Colon (tissue), 2 donors: Measurements from ENCODE around the gene ITPRIPL2.

Source experiments
- FAIRE-seq: peaks from 2 replicates; lab custom pipeline; 2012; peaks lifted over from hg19 to GRCh38; lab: Jason Lieb, UNC
- donor health status: control.
- donor health status: control.

ITPRIPL2 gene

DNA sequence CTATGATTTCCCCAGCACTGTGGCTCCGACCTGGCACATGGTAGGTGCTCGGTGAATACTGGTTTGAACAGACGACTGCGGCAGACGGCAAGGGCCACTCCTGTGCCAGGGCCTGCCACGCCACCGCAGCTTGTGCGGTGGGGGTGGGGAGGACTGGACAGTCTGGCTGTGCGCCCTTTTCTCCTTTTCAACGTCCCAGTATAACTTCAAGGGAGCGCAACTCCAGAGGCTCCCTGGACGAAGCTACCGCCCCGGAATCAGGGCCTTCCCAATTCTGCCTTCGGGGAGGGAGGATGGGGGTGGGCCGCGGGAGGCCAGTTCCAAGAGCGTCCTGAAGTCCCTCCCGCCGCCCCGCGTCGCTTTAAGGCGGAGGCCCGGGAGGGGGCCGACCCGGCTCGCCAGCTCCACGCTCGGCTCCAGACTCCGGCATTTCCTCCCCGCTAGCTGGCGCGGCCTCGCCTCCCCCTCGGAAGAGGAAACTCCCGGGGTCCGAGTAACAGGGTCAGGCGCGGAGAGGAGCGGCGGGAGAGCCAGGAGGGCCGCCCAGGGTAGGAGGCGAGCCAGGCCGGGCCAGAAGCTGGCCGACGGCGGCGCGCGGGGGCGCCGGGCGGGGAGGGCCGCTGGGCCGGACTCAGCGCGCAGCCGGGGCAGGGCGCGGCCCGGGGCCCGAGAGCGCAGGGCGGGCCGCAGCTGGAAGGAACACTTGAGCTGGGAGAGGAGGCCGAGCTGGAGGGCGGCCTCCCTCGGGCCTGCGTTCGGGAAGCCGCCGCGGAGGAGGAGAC is at the start of gene ITPRIPL2:
ITPRIPL2 (plus strand) TSS at position 388 of the 782 bp plus-strand sequence. CDS start 498 bp downstream, outside the sequence.
- no peak for FAIRE-seq

DNA sequence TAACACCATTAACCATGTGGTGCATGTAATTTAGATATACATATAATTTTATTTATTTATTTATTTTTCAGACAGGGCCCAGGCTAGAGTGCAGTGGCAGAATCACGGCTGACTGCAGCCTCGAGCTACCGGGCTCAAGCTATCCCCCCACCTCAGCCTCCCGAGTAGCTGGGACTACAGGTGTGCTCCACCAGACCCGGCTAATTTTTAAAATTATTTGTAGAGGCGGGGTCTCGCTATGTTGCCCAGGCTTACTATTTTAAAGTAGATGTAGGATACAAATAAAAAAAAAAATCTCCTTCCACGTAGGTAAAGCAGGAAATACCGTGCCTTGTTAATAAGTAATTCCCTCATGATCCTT is 46.8 kb upstream of the ITPRIPL2 start:
- FAIRE-seq: no peak

DNA sequence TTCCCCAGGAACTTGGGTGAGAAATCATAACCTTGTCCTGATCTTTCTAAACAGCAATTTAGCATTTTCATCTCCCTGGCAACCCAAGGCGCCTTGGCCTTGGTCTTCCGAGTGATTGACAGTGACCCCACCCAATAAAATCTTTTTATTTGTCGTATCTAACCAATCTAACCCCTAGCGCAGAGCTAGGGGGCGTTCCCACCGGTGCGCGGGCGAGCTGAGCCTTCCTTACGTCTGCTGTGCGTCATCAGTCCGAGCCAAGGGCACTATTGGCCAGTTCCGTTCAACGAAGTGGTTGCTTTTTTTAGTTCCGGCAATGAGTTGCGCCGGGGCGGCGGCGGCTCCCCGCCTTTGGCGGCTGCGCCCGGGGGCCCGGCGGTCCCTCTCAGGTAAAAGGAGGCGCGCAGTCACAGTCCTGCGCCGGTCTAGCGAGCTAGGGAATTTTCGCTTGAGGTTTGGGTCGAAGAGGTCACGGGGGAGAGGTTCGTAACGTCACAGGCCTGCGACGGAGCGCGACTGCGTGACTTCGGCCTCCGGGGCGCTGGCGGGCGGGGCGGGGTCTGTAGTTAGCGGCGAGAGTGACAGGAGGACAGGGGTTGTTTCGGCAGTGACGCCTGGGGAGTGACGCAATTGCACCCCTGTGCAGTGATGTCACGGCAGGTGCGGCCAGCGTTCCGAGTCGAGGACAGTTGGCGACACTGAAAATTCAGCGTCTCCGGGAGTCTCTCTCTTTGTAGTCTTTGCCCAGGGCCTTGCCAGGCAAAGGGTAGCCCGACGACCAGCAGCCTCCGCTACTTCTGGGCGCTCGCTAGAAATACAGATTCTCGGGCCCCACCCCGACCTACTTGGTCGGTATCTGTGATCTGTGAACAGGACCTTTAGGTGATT is 46.2 kb upstream of the ITPRIPL2 start, which contains the start of gene COQ7:
COQ7 (plus strand) TSS at position 266 of the 888 bp plus-strand sequence; CDS start at position 317, 51 bp downstream.
- FAIRE-seq: peak; percentile 89

DNA sequence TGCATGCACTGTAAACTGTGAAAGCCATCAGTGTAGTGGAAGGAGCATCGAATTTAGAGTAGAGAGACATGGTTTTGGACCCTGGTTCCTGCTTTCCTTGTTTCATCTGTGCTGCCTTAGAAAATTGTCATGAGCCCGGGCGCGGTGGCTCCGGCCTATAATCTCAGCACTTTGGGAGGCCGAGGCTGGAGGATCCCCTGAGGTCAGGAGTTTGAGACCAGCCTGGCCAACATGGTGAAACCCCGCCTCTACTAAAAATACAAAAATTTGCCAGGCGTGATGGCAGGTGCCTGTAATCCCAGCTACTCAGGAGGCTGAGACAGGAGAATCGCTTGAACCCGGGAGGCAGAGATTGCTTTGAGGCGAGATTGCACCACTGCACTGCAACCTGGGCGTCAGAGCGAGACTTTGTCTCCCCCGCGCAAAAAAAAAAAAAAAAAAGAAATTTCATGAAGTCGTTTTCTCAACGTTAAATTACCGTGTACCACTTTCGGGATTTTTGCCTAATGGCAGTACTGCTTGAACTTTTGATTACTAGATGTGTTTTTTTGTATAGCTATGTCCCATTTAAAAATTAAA is 45.4 kb upstream of the ITPRIPL2 start:
- FAIRE-seq: no peak

DNA sequence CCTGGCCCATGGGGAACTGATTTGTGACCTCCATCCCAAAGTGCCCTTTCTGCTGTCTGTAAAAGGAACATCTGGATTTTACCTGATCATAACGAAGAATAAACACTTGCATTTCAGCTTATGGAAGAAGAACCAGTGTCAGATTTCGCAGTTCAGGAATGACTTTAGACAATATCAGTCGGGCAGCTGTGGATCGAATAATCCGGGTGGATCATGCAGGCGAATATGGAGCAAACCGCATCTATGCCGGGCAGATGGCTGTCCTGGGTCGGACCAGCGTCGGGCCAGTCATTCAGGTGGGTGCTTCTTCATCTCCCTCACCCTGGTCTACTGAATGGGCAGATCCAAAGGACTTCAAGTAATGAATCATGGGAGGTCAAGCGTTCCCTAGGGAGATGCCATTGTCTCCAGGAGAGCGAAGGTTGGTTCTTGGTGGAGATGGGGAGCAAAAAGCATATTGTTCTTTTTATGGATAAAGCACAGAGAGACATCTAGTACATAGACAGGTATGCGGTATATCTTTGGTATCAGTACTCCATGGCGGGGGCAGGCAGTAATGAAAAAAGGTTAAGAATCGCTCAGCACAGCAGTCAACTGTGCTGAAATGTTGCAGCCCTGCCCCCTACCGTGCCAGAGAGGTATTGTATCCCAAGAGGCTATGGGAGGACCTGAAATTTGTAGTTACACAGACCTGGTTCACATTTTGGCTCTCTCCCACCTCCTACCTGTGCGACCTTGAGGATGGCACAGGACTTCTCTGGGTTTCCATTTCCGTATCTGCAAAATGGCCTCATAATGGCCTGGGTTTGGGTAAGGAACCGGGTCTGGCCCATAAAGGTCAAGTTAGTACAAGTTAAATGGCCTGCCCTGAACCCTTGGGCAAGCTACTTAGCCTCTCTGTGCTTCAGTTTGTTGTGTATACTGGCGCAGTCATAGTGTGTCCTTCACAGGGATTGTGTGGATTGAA is 41.7 kb upstream of the ITPRIPL2 start:
- no peak for FAIRE-seq

DNA sequence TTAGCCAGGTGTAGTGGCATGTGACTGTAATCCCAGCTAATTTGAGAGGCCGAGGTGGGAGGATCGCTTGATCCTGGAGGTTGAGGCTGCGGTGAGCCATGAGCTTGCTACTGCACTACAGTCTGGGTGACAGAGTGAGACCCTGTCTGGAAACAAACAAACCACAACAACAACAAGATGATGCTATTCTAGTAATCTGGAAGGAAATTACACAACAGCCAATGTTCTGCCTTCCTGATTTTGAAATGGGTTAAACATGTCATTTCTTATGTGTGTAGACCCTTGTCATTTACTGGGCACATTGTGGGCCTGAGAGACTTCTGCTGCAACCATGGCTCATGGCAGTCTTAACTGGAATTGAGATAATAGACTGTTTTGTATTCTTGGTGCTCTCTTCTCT is 40.4 kb upstream of the ITPRIPL2 start:
- FAIRE-seq: no peak

DNA sequence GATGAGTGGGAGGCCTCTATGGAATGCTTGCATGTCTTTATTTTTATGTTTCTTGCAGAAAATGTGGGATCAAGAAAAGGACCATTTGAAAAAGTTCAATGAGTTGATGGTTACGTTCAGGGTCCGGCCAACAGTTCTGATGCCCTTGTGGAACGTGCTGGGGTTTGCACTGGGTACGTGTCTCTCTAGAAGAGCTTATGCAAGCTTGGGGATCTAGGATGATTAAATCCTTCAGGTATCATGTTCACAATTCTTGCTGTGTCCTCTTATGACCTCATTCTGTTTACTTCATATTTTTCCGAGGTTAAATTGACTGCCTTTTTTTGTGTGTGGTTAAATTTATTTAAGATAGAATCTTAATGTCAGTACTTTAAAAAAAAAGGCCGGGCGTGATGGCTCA is 39.9 kb upstream of the ITPRIPL2 start:
- FAIRE-seq: no peak

DNA sequence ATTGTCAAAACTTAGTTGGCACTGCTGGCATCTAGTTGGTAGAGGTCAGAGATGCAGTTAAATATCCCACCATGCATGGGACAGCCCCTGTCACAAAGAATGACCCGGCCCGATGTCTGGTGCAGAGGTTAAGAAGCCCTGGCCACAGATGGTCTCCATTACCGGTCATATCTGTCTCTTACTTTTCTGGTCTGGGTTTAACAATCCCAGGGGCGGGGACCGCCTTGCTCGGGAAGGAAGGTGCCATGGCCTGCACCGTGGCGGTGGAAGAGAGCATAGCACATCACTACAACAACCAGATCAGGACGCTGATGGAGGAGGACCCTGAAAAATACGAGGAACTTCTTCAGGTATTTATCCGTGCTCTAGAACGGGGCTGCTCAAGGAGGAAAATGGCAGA is 38.3 kb upstream of the ITPRIPL2 start:
- no peak for FAIRE-seq

DNA sequence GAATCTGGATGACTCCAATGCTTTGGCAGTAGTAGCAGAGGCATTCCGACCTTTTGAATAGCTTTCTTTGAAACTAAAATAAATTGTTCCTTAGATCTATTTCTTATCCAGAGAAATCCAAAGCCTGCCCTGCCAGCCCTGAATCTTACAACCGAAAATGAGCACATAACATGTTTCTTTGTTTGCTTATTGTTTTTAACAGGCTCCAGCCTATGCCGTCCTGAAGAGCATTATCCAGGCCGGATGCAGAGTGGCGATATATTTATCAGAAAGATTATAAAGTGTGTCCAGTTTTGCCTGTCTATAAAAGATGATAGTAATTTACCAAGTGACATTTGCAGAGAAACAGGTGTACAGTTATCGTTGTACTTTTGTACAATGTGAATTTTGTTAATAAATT is 35.9 kb upstream of the ITPRIPL2 start:
- no peak for FAIRE-seq

DNA sequence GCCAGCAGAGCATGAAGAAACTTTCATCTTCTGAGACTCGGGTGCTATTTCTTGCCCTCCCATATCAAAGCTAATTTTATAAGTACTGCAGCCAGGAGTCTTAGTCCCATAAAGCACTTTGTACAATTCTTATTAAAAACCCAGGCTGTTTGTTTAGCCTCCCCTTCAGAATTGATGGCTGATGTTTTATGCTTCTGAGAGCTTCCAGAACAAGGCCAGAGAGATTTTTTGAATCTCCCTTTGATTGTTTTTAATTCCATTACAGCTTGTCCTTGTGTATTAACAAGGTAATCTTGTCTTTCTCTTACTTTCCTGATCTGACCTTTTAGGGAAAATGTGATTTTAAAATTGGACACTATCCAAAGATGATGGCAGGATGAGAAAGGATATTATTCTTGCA is 30.1 kb upstream of the ITPRIPL2 start:
- FAIRE-seq: no peak

DNA sequence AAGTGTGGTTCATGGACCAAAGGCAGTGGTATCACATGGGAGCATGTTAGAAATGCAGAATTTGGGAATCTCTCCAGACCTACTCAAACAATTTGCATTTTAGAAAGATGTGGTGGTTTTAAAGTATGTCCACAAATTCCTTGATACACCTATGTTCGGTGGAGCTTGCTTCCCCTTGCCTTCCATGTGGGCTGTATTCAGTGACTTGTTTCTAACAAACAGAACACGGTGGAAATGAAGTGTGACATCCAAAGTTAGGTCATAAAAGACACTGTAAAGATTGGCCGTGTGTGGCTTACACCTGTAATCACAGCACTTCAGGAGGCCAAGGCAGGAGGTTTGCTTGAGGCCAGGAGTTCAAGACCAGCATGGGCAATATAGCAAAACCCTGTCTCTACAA is 29.6 kb upstream of the ITPRIPL2 start:
- FAIRE-seq: no peak

DNA sequence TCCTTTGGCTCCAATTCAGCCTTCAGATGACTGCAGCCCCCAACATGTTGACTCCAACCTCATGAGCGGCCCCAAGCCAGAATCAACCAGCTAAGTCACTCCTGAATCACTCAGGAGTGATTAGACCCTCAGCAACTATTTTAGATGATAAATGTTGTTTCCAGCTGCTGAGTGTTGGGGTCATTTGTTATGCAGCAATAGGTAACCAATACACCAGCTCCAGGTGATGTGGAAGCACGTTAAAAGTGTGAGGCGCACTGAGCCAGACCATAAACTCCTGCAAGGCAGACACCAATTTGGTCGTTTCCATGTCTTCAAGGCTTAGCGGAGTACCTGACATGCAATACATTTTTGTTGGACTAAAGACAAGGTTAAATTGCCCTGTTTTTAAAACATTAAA is 28.9 kb upstream of the ITPRIPL2 start:
- FAIRE-seq: no peak

DNA sequence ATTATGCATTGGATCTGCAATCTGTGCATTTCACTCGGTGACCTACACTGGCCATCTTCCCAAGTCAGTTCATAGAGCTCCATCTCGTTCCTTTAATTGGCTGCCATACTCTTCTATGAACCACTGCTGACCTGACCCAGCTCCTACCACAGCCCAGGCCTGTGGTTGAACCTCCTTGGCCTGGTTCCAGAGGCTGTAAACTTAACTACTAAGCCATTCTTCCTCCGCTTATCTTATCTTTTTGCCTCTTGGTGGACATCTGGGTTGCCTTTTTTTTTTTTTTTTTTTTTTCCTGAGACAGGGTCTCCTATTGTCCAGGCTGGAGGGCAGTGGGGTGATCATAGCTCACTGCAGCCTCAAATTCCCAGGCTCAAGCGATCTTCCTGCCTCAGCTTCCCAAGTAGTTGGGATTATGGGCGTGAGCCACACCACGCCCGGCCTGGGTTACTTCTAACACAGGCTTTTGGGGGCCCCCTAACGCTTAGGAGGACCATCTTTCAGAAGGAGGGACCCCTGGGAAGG is 28.0 kb upstream of the ITPRIPL2 start:
- FAIRE-seq: no peak

DNA sequence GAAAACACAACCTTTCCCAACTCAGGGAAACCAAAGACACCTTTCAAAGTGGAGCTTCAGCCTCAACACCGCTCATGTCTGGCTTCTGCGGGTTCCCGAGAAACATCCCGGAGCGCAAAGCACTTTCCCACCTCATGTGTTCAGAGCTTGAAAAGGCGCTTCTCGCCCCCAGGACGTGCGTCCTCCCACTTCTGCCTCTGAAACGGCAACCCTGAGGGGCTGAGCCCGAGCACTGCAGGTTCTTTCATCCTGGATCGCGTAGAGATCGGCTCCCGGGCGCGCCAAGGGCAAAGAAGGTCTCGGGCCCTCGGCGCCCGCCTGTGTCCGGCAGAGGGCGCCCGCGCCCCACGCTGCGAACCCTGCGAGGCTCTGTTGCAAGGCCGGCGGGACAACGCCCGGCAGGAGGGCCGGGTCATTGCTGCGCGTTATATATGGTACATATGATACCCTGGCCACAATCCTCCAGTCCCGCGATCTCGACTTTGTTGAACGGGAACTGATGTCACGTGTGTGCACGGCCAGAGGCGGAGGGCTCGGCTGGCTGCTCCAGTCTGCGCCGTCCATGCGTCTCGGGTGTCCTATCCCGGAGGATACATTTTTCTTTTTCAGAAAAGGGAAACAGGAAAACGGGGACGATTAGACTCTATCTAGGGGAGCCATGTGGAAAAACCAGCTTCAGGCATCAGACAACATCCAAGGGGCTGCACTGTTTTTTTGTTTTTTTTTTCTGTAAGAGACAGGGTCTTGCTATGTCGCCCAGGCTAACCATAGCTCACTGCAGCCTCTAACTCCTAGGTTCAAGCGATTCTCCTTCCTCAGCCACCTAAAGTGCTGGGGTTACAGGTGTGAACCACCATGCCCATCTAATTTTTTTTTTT is 27.2 kb upstream of the ITPRIPL2 start:
- no peak for FAIRE-seq

DNA sequence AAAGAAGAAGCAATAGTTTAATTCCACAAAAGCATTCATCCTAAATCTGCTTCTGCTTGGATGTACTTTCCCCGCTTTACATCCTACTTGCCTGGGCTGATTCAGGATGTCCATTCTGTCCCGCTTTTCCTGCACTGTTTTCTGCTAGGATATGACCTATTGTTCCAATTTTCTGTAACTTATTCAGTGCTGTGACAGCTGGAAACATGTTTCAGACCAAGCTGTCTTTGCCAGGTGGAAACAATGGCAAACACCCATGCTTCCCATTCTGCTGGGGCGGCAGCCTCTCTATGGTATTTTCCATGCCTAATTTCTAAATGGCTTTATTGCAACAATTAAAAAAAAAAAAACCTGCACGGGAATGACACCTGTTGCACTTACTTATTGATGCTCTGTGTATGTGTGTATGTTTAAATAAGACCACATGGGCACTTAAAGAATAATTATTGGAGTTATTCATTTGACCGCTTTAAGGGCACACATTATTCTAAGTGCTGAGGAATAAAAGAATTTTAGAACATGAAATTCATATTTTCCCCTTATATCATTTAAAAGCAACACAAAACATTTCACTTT is 25.3 kb upstream of the ITPRIPL2 start:
- FAIRE-seq: no peak

DNA sequence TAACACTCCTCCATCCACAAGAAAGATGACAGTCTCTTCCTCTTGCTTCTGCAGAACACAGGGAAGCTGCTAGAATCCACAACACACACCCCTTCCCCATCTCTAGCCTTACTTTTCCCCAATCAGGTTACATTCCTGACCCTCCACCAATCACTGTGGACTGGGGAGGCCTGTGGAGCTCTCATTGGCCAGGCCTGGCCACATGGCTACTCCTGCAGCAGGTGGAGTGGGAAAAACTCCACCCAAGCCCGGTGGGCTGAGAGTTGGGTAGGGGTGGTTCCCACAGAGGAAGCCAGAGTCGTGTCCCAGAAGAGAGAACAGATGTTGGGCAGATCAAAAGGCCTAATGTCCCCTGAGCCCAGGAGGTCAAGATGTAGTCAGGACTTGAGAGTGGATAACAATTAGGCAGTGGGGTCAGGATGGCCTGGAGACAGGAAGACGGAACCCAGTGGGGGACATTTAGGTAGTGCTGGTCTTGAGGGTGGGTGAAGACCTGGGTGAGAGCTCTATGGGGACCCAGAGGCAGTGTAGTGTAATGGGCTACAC is 24.3 kb upstream of the ITPRIPL2 start:
- no peak for FAIRE-seq

DNA sequence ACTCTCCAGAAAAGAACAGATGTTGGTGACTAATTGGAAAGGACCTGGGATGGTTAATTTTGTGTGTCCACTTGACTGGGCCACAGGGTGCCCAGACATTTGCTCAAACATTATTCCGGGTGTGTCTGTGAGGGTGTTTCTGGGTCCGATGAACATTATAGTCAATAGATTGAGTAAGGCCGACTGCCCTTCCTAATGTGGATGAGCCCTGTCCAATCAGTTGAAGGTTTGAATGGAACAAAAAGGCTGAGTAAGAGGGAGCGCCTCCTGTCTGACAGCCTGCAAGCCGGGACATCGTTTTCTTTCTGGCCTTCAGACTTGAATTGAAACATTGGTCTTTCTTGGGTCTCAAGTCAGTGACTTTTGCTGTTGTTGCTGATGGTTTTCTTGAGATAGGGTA is 22.8 kb upstream of the ITPRIPL2 start:
- no peak for FAIRE-seq

DNA sequence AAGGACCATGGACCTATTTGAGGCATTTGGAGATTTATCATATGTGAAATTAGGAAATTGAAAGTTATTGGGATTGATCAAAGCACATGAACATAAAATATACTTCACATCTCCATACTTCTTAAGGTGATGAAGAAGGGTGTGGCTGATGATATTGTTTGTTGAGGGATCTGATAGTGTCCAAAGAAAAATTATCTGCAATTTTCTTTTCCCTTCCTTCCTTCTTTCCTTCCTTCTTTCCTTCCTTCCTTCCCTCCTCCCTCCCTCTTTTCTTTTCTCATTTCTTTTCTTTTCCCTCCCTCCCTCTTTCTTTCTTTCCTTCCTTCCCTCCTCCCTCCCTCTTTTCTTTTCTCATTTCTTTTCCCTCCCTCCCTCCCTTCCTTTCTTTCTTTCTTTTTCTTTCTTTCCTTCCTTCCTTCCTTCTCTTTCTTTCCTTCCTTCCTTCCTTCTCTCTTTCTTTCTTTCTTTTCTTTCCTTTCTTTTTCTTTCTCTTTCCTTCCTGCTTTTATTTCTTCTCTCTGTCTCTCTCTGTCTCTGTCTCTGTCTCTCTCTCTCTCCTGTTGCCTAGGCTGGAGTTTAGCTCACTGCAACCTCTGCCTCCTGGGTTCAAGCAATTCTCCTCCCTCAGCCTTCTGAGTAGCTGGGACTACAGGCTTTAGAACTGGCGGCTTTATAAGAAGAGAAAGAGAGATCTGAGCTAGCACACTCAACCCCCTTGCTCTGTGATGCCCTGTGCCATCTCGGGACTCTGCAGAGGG is 20.9 kb upstream of the ITPRIPL2 start:
- FAIRE-seq: no peak
